HK-2 (cell line): ENCODE measurements around the gene JADE1.

Experiments
- DNase-seq: peaks from one replicate; pipeline ENCODE4 v3.0.0-alpha.2; 2018; ENCODE audit not compliant: unreplicated experiment

Gene JADE1

GRCh38 chr4:128871948-128872347 is 62.4 kb downstream of the JADE1 start:
- no peak for DNase-seq

GRCh38 chr4:128876200-128876599 is 66.7 kb downstream of the JADE1 start:
- no peak for DNase-seq

DNA sequence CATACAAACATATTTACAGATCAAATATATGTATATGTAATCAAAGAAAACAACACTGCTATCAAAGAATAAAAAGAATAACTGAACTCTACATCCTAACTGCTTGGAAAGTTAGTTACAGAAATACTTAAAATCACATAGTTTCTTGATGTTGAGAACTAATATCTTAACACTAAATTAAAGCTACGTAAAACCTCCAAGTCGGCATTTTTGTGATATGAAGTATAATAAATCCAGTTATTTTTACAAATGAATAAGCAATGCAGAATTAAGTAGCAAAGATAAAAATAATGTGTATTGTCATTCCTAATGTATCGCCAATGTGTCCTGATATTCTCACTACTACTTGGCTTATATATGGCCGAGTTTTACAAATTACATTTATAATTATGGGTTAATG is 68.4 kb downstream of the JADE1 start:
- no peak for DNase-seq

- DNase-seq, result no peak
Observed at GRCh38 chr4:128879283-128879682, 69.8 kb downstream of the JADE1 start.

DNA sequence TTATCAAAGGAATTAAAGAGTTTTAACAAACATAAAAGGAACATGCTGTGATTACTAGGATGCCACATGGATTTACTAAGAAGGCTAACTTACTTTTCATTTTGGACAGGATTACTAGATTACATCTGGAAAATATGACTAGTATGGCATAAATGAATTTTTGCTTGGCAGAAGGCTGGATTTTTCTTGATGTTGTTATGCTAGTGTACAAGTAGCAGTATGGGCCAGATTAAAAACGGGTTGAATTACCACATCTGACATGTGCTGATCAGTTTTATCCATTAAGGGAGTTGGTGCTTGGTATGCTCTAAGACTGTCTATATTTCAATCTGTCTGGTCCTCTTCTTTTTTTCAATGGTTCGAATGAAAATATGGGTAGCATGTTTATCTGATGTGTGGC is 70.5 kb downstream of the JADE1 start:
- DNase-seq, result no peak

- no peak for DNase-seq
Observed at GRCh38 chr4:128880662-128881061, 71.2 kb downstream of the JADE1 start.

GRCh38 chr4:128904821-128905220 is 95.3 kb downstream of the JADE1 start:
- no peak for DNase-seq

- no peak for DNase-seq
Observed at GRCh38 chr4:128906581-128906980, 97.1 kb downstream of the JADE1 start.

DNA sequence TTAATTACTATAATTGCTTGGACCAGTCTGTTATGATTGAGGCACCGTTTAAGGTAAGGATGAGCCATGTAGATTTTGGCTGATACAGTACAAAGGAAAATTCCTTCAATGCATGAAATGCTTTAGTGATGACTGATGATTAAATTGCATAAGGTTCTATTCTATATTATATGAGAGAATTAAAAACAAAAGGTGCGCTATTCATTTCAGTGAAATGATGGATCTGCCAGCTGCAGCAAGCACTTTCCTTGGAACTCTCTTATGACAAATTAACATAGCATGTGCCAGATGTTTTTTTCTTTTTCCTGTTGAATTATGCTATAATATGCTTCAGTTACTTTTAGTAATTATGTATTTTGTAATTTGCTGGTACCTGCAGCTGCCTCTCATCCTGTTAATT is 98.5 kb downstream of the JADE1 start:
- no peak for DNase-seq

DNA sequence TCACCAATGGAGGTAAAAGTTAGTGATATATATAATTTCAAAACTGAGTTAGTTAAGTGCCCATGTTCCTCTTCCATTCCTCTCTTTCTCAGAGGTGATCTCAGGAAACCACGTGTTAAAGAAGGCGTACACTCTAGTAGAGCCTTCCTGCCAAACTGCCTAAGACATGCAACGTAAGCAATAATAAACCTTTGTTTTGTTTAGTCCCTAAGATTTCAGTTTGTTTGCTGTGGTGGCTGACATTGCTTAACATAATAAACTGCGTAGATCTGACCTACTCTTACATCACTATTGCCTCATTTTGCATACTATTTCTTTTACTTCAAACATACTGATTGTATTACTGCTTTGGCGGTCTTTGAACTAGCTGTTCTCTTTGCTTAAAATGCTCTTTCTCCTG is 99.2 kb downstream of the JADE1 start:
- DNase-seq, result no peak

DNA sequence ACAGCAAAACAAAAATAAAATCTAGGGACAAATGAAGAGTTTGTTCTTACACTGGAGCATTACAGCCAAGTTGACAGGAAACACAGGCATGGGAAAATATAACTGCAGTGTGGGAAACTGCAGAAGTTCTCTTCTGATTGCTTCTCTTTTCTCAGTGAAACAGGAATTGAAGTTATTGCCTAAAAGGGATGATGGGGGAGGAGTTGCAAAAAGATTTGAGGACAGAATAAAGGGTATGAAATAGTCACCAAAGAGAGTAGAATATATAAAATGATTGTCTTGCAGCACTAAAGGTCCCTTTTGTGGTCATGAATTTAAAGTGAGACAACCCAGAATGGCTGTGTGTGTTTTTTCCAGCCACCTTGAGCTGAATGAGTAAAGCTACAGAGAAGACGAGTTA is 103.7 kb downstream of the JADE1 start:
- DNase-seq, result no peak

DNA sequence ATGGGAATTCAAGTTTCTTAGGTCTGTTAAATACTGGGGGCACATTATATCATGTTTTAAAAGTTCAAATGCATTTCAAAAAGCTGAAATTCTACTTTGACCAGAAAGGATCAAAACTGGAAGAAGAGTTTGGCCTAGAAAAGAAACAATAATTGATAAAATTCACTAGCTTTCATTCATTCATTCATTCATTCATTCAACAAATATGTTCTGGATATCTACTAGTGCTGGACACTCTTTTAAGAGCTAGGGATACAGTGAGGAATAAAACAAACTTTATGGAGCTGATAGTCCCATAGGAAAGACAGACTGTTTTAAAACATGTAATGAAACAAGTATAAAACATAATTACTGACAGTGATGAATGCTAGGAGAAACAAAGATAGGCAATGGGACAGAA is 106.0 kb downstream of the JADE1 start:
- no peak for DNase-seq

DNA sequence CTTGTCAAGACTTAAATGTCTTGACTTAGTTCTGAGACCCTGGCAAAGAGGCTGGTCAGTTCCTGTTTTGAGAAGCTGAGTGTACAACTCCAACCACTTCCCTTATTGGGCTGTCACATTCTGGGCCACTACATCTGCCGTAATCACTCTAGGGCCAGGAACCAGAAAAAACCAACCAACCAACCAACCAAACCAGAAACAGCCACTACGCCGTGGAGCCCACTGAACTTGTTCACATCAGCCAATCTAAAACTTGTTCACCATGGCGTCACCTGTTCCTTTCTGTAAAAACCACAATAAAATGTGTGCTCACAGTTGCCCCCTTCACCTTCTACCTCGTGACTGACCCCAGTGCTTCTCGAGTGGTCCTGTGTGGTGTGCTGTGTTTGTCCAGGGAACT is 107.3 kb downstream of the JADE1 start:
- DNase-seq, result no peak

DNA sequence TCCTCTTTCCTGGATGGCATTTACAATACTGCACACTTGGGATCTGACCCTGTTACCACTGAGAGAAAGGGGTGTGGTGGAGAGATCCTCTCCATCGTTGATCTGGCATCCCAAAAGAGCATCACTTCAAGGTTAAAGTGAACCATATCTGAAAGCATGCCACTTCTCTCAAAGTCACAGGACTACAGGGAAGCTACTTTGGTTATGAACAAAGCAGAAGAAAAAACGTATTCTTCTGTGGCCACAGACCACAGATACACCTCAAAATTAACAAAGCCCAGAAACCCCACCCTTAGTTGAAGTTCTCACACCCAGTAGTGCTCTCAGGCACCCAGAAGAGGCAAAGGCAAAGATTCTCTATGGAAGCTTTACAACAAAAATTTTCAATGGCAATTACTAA is 108.3 kb downstream of the JADE1 start:
- no peak for DNase-seq

- no peak for DNase-seq
Observed at GRCh38 chr4:128921954-128922353, 112.5 kb downstream of the JADE1 start.
